Spleen (tissue), 11 donors: ENCODE data around the gene CGREF1. TPM values are rescaled to one million over a fixed set of nuclear protein-coding genes. Genes with fewer than 3 reads are reported as not detected.

ENCODE experiments used
- DNase-seq: peaks from one replicate; pipeline ENCODE4 v3.0.0-alpha.2; 2020
- H3K27ac ChIP-seq, 8 donors: fragments of 200-600 bp; sonication (generic) in 7 of 8; 1 replicate in 4 of 8; 2 replicates in 4 of 8; pipeline versions ENCODE4 v1.5.0 to v1.8.0; 2016 to 2021; ENCODE audit warnings: inconsistent platforms in 4 of 8, mild to moderate bottlenecking in 4 of 8, moderate library complexity in 1 of 8
- H3K27me3 ChIP-seq, 7 donors: fragments of 200-600 bp; sonication (generic) in 6 of 7; replicated peaks in 1 of 7; 1 replicate in 4 of 7; 2 replicates in 3 of 7; pipeline versions ENCODE4 v1.5.0 to v1.8.0; 2016 to 2021; ENCODE audit warnings: inconsistent platforms in 3 of 7, mild to moderate bottlenecking in 1 of 7
- H3K36me3 ChIP-seq, 6 donors: fragments of 200-600 bp; sonication (generic) in 5 of 6; 1 replicate in 4 of 6; 2 replicates in 2 of 6; pipeline versions ENCODE4 v1.5.0 to v1.8.0; 2016 to 2021; ENCODE audit warnings: inconsistent platforms in 2 of 6
- H3K4me1 ChIP-seq, 6 donors: fragments of 200-600 bp; sonication (generic) in 5 of 6; 1 replicate in 3 of 6; 2 replicates in 3 of 6; pipeline versions ENCODE4 v1.5.0 to v1.8.0; 2016 to 2021; ENCODE audit warnings: inconsistent platforms in 3 of 6
- H3K4me3 ChIP-seq, 8 donors: fragments of 200-600 bp; sonication (generic) in 7 of 8; 1 replicate in 4 of 8; 2 replicates in 4 of 8; pipeline versions ENCODE4 v1.5.0 to v1.8.0; 2016 to 2021; ENCODE audit warnings: inconsistent platforms in 4 of 8, mild to moderate bottlenecking in 4 of 8, moderate library complexity in 2 of 8
- H3K9me3 ChIP-seq, 8 donors: fragments of 200-600 bp; sonication (generic) in 7 of 8; 1 replicate in 4 of 8; 2 replicates in 4 of 8; pipeline versions ENCODE4 v1.5.0 to v1.8.0; 2016 to 2021; ENCODE audit warnings: inconsistent platforms in 4 of 8
- POLR2A ChIP-seq, 3 donors: fragments of 450-650 bp; IDR thresholded peaks; one replicate each; pipeline ENCODE4 v1.5.1; 2017; ENCODE audit warnings: antibody characterized with exemption in 3 of 3, mild to moderate bottlenecking in 1 of 3
- POLR2AphosphoS5 ChIP-seq, 3 donors: sonication (generic); formaldehyde crosslinking; IDR thresholded peaks; one replicate each; pipeline ENCODE4 v1.5.1; 2017; ENCODE audit warnings: antibody characterized with exemption in 3 of 3
- WGBS, 5 donors: extraction: QIAGEN DNeasy Blood & Tissue Kit in 3 of 5; methylation state at CpG; one replicate each; pipeline versions ENCODE4 v1.1.5 to v1.1.7; 2013 to 2018; 5-methylcytosine and 5-hydroxymethylcytosine counted together
- intact Hi-C: fragments of 100-400 bp; cut with DNase I; formaldehyde crosslinking; loops from one replicate; pipeline ENCODE4 v1.15.0; 2023; ENCODE audit warnings: low total_unique reads
- polyA plus RNA-seq, 3 donors: library from polyadenylated mRNA; stranded (reverse); fragments of 200-250 nt; gene quantifications; one replicate each; pipeline ENCODE4 v1.2.1, GENCODE V29; 2013
- total RNA-seq, 7 donors: library from RNA; depleted of rRNA in 3 of 7; stranded (reverse); fragments of >200 nt in 3 of 7; fragmentation: NEBNext Ultra II Directional in 4 of 7; extraction: Animal tissue kit (Norgen Biotek cat#: 25700) in 4 of 7; gene quantifications; one replicate each; pipeline versions ENCODE4 v1.1.0 to v1.2.1, GENCODE V29; 2016 to 2021
- TF ChIP-seq, protein P1 (sequence below), 11 experiments: fragments of 200-600 bp in 7 of 11; fragments of 450-650 bp in 4 of 11; sonication (generic) in 4 of 11; IDR thresholded peaks in 8 of 11; conservative IDR thresholded peaks in 3 of 11; 1 replicate in 7 of 11; 2 replicates in 4 of 11; pipeline versions ENCODE4 v1.4.0 to v1.8.0; 2016 to 2021; ENCODE audit warnings: antibody characterized with exemption in 11 of 11, inconsistent platforms in 4 of 11, mild to moderate bottlenecking in 1 of 11
- donor health status: healthy with polysubstance abuse.
- donor health status: DM: no; HTN: no; CAD: no; lungs with moderate emphysema.
- donor health status: DM: no; HTN: no; CAD: no.
- donor health status: Bipolar disorder and iron deficiency.
- donor health status: healthy.
- donor health status: DM: no; HTN: no; CAD: no.
- donor health status: DM: yes; HTN: yes; CAD: no.

CGREF1 gene
- total and polyA plus RNA-seq, 10 donors: 0.17 to 0.82 (median 0.46) TPM; not detected in 3

DNA sequence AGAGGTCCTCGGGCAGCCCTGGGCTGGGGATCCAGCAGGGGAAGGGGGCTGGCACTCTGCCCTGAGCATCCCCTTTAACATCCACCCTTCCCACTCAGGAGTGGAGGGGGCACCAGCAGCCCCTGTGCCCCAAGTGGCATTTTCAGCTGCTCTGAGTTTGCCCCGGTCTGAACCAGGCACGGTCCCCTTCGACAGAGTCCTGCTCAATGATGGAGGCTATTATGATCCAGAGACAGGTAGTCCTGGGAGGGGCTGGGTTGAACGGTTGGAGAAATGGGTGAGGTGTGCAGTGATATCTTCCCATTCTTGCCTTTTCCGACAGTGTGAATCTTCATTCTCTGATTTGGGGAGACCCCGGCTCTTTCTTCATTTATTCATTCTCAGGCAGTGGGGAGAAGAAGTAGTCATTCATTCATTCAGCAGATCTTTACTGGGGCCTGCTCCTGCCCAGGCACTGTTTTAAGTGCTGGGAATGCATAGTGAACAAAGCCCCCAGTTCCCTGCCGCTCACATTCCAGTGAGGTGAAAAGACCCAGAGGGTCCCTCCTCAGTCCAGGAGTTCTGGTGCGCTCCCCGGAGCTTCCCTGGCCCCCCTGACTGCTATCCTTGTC lies 33.8 kb downstream of the CGREF1 start:
- Histone ChIP-seq H3K36me3 (peaks cover 0 to 23% (median 0%) of the 10 kb centered on the region in 6 donors), H3K9me3 (no peaks in the 10 kb centered on the region), H3K4me1 (peaks cover 23 to 74% (median 55%) of the 10 kb centered on the region in 6 donors), H3K27ac (peak overlapping the region; percentile 75 to 95 (median 90)), H3K27me3 (no peaks in the 10 kb centered on the region), H3K4me3 (peak overlapping the region in 7 of 8 donors; percentile 48 to 91 (median 63))
- intact Hi-C loops: no loop called here
- WGBS, 5 donors: 61 to 71% (median 67%) methylated on average over 10 of the region's 10 CpGs
- no peak for TF ChIP-seq POLR2AphosphoS5 (IDR thresholded peaks at IDR 0.05)
- no peak for TF ChIP-seq POLR2A (IDR thresholded peaks at IDR 0.05)
- TF ChIP-seq, protein P1, sequence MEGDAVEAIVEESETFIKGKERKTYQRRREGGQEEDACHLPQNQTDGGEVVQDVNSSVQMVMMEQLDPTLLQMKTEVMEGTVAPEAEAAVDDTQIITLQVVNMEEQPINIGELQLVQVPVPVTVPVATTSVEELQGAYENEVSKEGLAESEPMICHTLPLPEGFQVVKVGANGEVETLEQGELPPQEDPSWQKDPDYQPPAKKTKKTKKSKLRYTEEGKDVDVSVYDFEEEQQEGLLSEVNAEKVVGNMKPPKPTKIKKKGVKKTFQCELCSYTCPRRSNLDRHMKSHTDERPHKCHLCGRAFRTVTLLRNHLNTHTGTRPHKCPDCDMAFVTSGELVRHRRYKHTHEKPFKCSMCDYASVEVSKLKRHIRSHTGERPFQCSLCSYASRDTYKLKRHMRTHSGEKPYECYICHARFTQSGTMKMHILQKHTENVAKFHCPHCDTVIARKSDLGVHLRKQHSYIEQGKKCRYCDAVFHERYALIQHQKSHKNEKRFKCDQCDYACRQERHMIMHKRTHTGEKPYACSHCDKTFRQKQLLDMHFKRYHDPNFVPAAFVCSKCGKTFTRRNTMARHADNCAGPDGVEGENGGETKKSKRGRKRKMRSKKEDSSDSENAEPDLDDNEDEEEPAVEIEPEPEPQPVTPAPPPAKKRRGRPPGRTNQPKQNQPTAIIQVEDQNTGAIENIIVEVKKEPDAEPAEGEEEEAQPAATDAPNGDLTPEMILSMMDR (IDR thresholded peaks at IDR 0.05 in 8 of 11, conservative IDR thresholded peaks at IDR 0.05 in 3 of 11): no peak
- DNase-seq: peak; percentile 79

DNA sequence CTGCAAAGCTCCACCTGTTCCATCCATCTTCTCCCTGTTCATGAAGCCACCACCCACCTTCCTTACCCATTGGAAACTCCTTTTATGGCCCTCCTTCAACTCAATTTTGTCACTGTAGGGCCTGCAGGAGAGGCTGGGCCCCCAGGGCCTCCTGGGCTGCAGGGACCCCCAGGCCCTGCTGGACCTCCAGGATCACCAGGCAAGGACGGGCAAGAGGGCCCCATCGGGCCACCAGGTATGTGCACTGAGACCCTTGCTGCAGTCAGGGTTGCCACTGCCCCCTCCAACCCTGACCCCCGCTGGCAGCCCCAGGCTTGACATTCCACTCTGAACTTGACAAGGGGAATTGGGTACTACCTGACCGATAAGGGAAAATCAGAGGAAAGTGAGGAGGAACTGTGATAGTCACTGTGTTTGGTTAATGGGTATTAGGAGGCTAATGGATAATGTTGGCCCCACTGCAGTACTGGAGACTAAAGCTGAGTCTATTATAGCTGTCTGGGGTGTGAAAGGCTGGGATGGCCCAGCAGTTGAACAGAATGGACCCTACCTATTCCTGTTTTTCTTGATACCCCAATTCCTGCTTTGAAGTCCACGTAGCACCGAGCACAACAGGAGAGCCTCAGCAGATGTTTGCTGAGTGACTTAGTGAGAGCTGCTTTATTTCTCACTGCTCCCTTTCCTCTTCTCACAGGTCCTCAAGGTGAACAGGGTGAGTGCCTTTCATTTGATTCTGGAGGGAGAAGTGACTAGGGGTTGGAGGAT lies 34.4 kb downstream of the CGREF1 start:
- WGBS, 5 donors: 80 to 91% (median 89%) methylated on average over 6 of the region's 6 CpGs
- TF ChIP-seq POLR2AphosphoS5 (IDR thresholded peaks at IDR 0.05): no peak
- no peak for TF ChIP-seq POLR2A (IDR thresholded peaks at IDR 0.05)
- TF ChIP-seq, protein P1 (IDR thresholded peaks at IDR 0.05 in 8 of 11, conservative IDR thresholded peaks at IDR 0.05 in 3 of 11): no peak
- peak; percentile 74 for DNase-seq
- no peaks in the 10 kb centered on the region for H3K9me3 ChIP-seq
- peaks cover 23 to 81% (median 56%) of the 10 kb centered on the region in 6 donors for H3K4me1 ChIP-seq
- H3K4me3 ChIP-seq: peak overlapping the region in 1 of 8 donors; percentile 91
- no peaks in the 10 kb centered on the region for H3K27me3 ChIP-seq
- intact Hi-C loops: no loop called here
- H3K36me3 ChIP-seq: peaks cover 0 to 23% (median 0%) of the 10 kb centered on the region in 6 donors
- H3K27ac ChIP-seq: peak overlapping the region in 2 of 8 donors; percentile 95 to 97

DNA sequence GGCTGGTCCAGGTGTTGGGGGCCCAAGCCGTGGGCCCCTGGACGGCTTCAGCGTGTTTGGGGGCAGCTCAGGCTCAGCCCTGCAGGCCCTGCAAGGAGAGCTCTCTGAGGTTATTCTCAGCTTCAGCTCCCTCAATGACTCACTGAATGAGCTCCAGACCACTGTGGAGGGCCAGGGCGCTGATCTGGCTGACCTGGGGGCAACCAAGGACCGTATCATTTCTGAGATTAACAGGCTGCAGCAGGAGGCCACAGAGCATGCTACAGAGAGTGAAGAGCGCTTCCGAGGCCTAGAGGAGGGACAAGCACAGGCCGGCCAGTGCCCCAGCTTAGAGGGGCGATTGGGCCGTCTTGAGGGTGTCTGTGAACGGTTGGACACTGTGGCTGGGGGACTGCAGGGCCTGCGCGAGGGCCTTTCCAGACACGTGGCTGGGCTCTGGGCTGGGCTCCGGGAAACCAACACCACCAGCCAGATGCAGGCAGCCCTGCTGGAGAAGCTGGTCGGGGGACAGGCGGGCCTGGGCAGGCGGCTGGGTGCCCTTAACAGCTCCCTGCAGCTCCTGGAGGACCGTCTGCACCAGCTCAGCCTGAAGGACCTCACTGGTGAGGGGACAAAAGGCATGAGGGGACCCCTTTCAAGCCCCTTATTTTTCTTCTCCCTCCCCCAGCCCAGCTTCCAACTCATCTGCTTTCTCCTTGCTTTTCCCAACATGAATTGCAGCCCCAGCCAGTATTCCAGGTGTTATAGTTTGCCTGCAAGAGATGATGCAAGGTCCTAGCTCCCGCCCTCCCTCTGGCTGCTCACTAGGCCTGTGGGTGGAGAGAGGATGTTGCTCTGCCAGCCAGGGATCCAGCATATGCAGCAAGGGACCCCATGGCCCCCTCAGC lies 35.3 kb downstream of the CGREF1 start:
- Histone ChIP-seq H3K4me3 (no peak overlapping the region), H3K27ac (peak overlapping the region in 1 of 8 donors; percentile 97), H3K27me3 (no peaks in the 10 kb centered on the region), H3K36me3 (peaks cover 0 to 23% (median 0%) of the 10 kb centered on the region in 6 donors), H3K4me1 (peaks cover 23 to 89% (median 56%) of the 10 kb centered on the region in 6 donors), H3K9me3 (no peaks in the 10 kb centered on the region)
- peak in 1 of 3 donors; percentile 24 for TF ChIP-seq POLR2AphosphoS5 (IDR thresholded peaks at IDR 0.05)
- TF ChIP-seq POLR2A (IDR thresholded peaks at IDR 0.05): no peak
- intact Hi-C loops: no loop called here
- WGBS, 5 donors: 87 to 96% (median 88%) methylated on average over 14 to 20 of the region's 20 CpGs
- peak; percentile 79 for DNase-seq

DNA sequence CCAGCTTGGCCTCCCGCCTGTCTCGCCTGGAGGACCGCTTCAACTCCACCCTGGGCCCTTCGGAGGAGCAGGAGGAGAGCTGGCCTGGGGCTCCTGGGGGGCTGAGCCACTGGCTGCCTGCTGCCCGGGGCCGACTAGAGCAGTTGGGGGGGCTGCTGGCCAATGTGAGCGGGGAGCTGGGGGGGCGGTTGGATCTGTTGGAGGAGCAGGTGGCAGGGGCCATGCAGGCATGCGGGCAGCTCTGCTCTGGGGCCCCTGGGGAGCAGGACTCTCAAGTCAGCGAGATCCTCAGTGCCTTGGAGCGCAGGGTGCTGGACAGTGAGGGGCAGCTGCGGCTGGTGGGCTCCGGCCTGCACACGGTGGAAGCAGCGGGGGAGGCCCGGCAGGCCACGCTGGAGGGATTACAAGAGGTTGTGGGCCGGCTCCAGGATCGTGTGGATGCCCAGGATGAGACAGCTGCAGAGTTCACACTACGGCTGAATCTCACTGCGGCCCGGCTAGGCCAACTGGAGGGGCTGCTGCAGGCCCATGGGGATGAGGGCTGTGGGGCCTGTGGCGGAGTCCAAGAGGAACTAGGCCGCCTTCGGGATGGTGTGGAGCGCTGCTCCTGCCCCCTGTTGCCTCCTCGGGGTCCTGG lies 36.0 kb downstream of the CGREF1 start:
- Histone ChIP-seq H3K27me3 (no peaks in the 10 kb centered on the region), H3K4me1 (peaks cover 23 to 97% (median 57%) of the 10 kb centered on the region in 6 donors), H3K36me3 (peaks cover 0 to 23% (median 0%) of the 10 kb centered on the region in 6 donors), H3K9me3 (no peaks in the 10 kb centered on the region), H3K4me3 (peak overlapping the region in 2 of 8 donors; percentile 53 to 65), H3K27ac (peak overlapping the region in 3 of 8 donors; percentile 85 to 97 (median 93))
- intact Hi-C loops: no loop called here
- WGBS, 5 donors: 83 to 91% (median 90%) methylated on average over 16 to 27 of the region's 27 CpGs
- TF ChIP-seq POLR2AphosphoS5 (IDR thresholded peaks at IDR 0.05): no peak
- TF ChIP-seq POLR2A (IDR thresholded peaks at IDR 0.05): no peak
- TF ChIP-seq, protein P1 (IDR thresholded peaks at IDR 0.05 in 8 of 11, conservative IDR thresholded peaks at IDR 0.05 in 3 of 11): no peak
- peak; percentile 80 for DNase-seq
